B cell (primary cell): Measurements from ENCODE around the gene TMEM156. TPM values are rescaled to one million over a fixed set of nuclear protein-coding genes. Genes with fewer than 3 reads are reported as not detected.

Source experiments
- ATAC-seq: fragments of 200-7000 bp; cut with Tn5 transposase; one replicate; pipeline ENCODE4 v1.10.0; 2021; ENCODE audit warnings: low read depth, mild to moderate bottlenecking, moderate number of reproducible peaks, moderate library complexity
- CTCF ChIA-PET: fragments of 350-600 bp; sonication (Branson Sonifier 250); formaldehyde crosslinking; loops from one replicate; lab custom pipeline; 2021; ENCODE audit warnings: antibody characterized with exemption, inconsistent platforms; lab: Charles Lee
- POLR2A ChIA-PET: fragments of 350-600 bp; sonication (Branson Sonifier 250); formaldehyde crosslinking; loops from one replicate; lab custom pipeline; 2021; ENCODE audit warnings: antibody characterized with exemption; lab: Charles Lee
- DNase-seq: peaks from one replicate; pipeline ENCODE4 v3.0.0; 2013
- H2AFZ ChIP-seq: 2 replicates; pipeline ENCODE4 v1.6.1; 2012; ENCODE audit warnings: mild to moderate bottlenecking, low read depth, low read length; ENCODE audit not compliant: insufficient read depth, poor library complexity, severe bottlenecking
- H3K27ac ChIP-seq, 2 donors: 1 replicate in 1 of 2; 2 replicates in 1 of 2; pipeline ENCODE4 v1.5.1; 2012 to 2013; ENCODE audit warnings: low read length in 2 of 2, mild to moderate bottlenecking in 2 of 2, moderate library complexity in 1 of 2
- H3K27me3 ChIP-seq, 4 experiments: fragments of 200-600 bp in 1 of 4; sonication (generic) in 1 of 4; replicated peaks in 1 of 4; 1 replicate in 2 of 4; 2 replicates in 2 of 4; pipeline versions ENCODE4 v1.6.1 to v1.7.0; 2013 to 2016; ENCODE audit warnings: low read length in 3 of 4, mild to moderate bottlenecking in 2 of 4, mixed read lengths in 1 of 4, moderate library complexity in 1 of 4; ENCODE audit not compliant: insufficient read depth in 4 of 4, control insufficient read depth in 3 of 4; ENCODE audit errors: control extremely low read depth in 1 of 4
- H3K36me3 ChIP-seq, 2 experiments: replicated peaks in 1 of 2; 1 replicate in 1 of 2; 2 replicates in 1 of 2; pipeline versions ENCODE4 v1.6.1 to v1.7.1; 2013; ENCODE audit warnings: low read length in 1 of 2; ENCODE audit not compliant: insufficient read depth in 2 of 2, control insufficient read depth in 1 of 2; ENCODE audit errors: control extremely low read depth in 1 of 2, extremely low read depth in 1 of 2
- H3K4me1 ChIP-seq, 2 donors: fragments of 200-600 bp in 1 of 2; sonication (generic) in 1 of 2; 1 replicate in 1 of 2; 2 replicates in 1 of 2; pipeline versions ENCODE4 v1.5.1 to v1.6.1; 2013 to 2017; ENCODE audit warnings: low read length in 2 of 2; ENCODE audit not compliant: control insufficient read depth in 2 of 2, insufficient read depth in 2 of 2
- H3K4me2 ChIP-seq: replicated peaks from 2 replicates; pipeline ENCODE3; 2012; ENCODE audit warnings: mild to moderate bottlenecking, low read depth, low read length; ENCODE audit not compliant: poor library complexity, severe bottlenecking
- H3K4me3 ChIP-seq, 5 experiments: fragments of 200-600 bp in 1 of 5; sonication (generic) in 1 of 5; 1 replicate in 3 of 5; 2 replicates in 2 of 5; pipeline versions ENCODE4 v1.5.1 to v1.7.0; 2011 to 2016; ENCODE audit warnings: low read length in 4 of 5, mild to moderate bottlenecking in 4 of 5, low read depth in 2 of 5, control low read depth in 1 of 5, moderate library complexity in 1 of 5; ENCODE audit not compliant: insufficient read depth in 1 of 5; ENCODE audit errors: control extremely low read depth in 1 of 5, extremely low read depth in 1 of 5
- H3K79me2 ChIP-seq: fragments of 200-600 bp; sonication (generic); one replicate; pipeline ENCODE4 v1.6.0; 2016; ENCODE audit warnings: low read length; ENCODE audit not compliant: control insufficient read depth, insufficient read depth
- H3K9ac ChIP-seq: fragments of 200-600 bp; sonication (generic); 2 replicates; pipeline ENCODE4 v1.6.1; 2017; ENCODE audit warnings: mild to moderate bottlenecking, low read length, moderate library complexity
- H3K9me3 ChIP-seq, 3 donors: one replicate each; pipeline versions ENCODE4 v1.6.1 to v1.7.1; 2013; ENCODE audit warnings: low read length in 2 of 3; ENCODE audit not compliant: control insufficient read depth in 2 of 3, insufficient read depth in 1 of 3; ENCODE audit errors: control extremely low read depth in 1 of 3
- H4K20me1 ChIP-seq: 2 replicates; pipeline ENCODE4 v1.6.0; 2012; ENCODE audit warnings: mild to moderate bottlenecking, low read length; ENCODE audit not compliant: insufficient read depth, control insufficient read depth, poor library complexity, severe bottlenecking
- H3K27ac Mint-ChIP-seq: one replicate; pipeline ENCODE4 v1.8.0; 2021; ENCODE audit warnings: mixed read lengths
- H3K27me3 Mint-ChIP-seq: one replicate; pipeline ENCODE4 v1.8.0; 2021; ENCODE audit warnings: mixed read lengths
- H3K4me1 Mint-ChIP-seq: one replicate; pipeline ENCODE4 v1.8.0; 2021; ENCODE audit warnings: mixed read lengths
- H3K4me3 Mint-ChIP-seq: one replicate; pipeline ENCODE4 v1.8.0; 2021; ENCODE audit warnings: mixed read lengths
- H3K9me3 Mint-ChIP-seq: one replicate; pipeline ENCODE4 v1.8.0; 2022; ENCODE audit warnings: mixed read lengths; ENCODE audit not compliant: insufficient read depth
- EZH2 ChIP-seq: IDR thresholded peaks from 2 replicates; pipeline ENCODE4 v1.6.1; 2012; ENCODE audit warnings: borderline replicate concordance, low read depth, mild to moderate bottlenecking, moderate library complexity, low read length; ENCODE audit not compliant: insufficient read depth, poor library complexity, severe bottlenecking
- WGBS: methylation state at CpG from one replicate; pipeline ENCODE4 v1.1.5; 2013; ENCODE audit warnings: missing lambda C conversion rate; ENCODE audit not compliant: insufficient coverage; 5-methylcytosine and 5-hydroxymethylcytosine counted together
- intact Hi-C: fragments of 100-400 bp; cut with micrococcal nuclease; formaldehyde crosslinking; loops from one replicate; pipeline ENCODE4 v1.10.0; 2022
- polyA plus RNA-seq: library from polyadenylated mRNA; depleted of rRNA; stranded (reverse); fragments of >200 nt; gene quantifications from 2 replicates; pipeline ENCODE4 v1.2.3, GENCODE V29; 2012
- total RNA-seq, 2 donors: library from RNA; stranded (reverse); fragments of 120-200 nt in 1 of 2; gene quantifications; 1 replicate in 1 of 2; 2 replicates in 1 of 2; pipeline versions ENCODE4 v1.2.3 to v1.2.4, GENCODE V29; 2013 to 2022
- TF ChIP-seq, protein P1 (sequence below): fragments of 200-600 bp; IDR thresholded peaks from one replicate; pipeline ENCODE4 v1.8.0; 2022; ENCODE audit warnings: antibody characterized with exemption, mild to moderate bottlenecking

Gene TMEM156
- total and polyA plus RNA-seq, 2 donors (not counting 1 experiment from before 2014, with no cell fraction given) = 58.4 to 59.9 TPM

GRCh38 chr4:39023059-39023458 is 9.2 kb downstream of the TMEM156 start:
- CTCF ChIA-PET = interaction anchor here (1.5 kb wide), 1 partner anchor 112 kb away, joined by 3 read pairs; no protein-coding TSS in a partner anchor
- Mint-ChIP-seq H3K27me3 (no peaks in the 10 kb centered on the region), H3K27ac (peak overlapping the region; percentile 66), H3K9me3 (peaks cover 6% of the 10 kb centered on the region), H3K4me1 (peaks cover 60% of the 10 kb centered on the region), H3K4me3 (no peak overlapping the region)
- peaks cover 23 to 29% of the 10 kb centered on the region in 2 donors for H3K4me1 ChIP-seq
- H4K20me1 ChIP-seq = peaks cover 6% of the 10 kb centered on the region
- H2AFZ ChIP-seq = no peak overlapping the region
- intact Hi-C loops = no loop called here
- no peak overlapping the region for H3K4me3 ChIP-seq
- H3K79me2 ChIP-seq = peaks cover 98% of the 10 kb centered on the region
- TF ChIP-seq, protein P1, sequence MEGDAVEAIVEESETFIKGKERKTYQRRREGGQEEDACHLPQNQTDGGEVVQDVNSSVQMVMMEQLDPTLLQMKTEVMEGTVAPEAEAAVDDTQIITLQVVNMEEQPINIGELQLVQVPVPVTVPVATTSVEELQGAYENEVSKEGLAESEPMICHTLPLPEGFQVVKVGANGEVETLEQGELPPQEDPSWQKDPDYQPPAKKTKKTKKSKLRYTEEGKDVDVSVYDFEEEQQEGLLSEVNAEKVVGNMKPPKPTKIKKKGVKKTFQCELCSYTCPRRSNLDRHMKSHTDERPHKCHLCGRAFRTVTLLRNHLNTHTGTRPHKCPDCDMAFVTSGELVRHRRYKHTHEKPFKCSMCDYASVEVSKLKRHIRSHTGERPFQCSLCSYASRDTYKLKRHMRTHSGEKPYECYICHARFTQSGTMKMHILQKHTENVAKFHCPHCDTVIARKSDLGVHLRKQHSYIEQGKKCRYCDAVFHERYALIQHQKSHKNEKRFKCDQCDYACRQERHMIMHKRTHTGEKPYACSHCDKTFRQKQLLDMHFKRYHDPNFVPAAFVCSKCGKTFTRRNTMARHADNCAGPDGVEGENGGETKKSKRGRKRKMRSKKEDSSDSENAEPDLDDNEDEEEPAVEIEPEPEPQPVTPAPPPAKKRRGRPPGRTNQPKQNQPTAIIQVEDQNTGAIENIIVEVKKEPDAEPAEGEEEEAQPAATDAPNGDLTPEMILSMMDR = no peak
- no peak for TF ChIP-seq EZH2
- H3K27ac ChIP-seq = no peak overlapping the region
- peaks cover 3 to 37% of the 10 kb centered on the region in 2 experiments for H3K36me3 ChIP-seq
- peaks cover 1 to 14% (median 5%) of the 10 kb centered on the region in 3 donors for H3K9me3 ChIP-seq
- H3K4me2 ChIP-seq = peak overlapping the region; percentile 6
- no peak overlapping the region for H3K9ac ChIP-seq
- no CpG with 5 or more reads among the region's 1 CpG for WGBS
- POLR2A ChIA-PET = interaction anchor here (1.2 kb wide), 1 partner anchor 23 kb away, joined by 4 read pairs; no protein-coding TSS in a partner anchor
- ATAC-seq (no peak), DNase-seq (no peak)
- H3K27me3 ChIP-seq = no peaks in the 10 kb centered on the region

DNA sequence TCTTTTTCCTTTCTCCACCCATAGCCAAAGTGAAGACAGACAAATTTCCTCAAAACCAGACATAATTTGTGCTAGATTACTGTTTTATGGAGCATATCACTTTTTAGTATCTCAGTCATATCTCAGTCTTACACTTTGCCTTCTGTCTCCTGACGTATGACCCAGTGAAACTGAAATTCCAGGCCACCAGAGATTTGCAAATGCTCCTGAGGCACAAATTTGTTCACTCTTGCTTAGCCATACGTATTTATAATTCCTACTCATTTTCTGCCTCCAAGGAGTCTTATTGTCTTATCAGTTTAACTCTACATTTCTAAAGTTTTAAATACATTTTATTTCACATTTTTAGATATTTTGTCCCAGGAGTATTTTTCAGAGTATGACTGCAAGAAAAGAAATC is 10.0 kb downstream of the TMEM156 start:
- Mint-ChIP-seq H3K27ac (peak overlapping the region; percentile 39), H3K27me3 (no peaks in the 10 kb centered on the region), H3K4me1 (peaks cover 57% of the 10 kb centered on the region), H3K9me3 (peaks cover 6% of the 10 kb centered on the region), H3K4me3 (no peak overlapping the region)
- 67% methylated on average over 1 of the region's 2 CpGs for WGBS
- peaks cover 6% of the 10 kb centered on the region for H4K20me1 ChIP-seq
- TF ChIP-seq, protein P1 = no peak
- TF ChIP-seq EZH2 = no peak
- H3K9ac ChIP-seq = no peak overlapping the region
- DNase-seq = no peak
- ATAC-seq = no peak
- H3K27ac ChIP-seq = peak overlapping the region in 1 of 2 donors; percentile 31
- peaks cover 19 to 22% of the 10 kb centered on the region in 2 donors for H3K4me1 ChIP-seq
- ChIA-PET CTCF (interaction anchor here (1.1 kb wide), 1 partner anchor 23 kb away, joined by 4 read pairs; no protein-coding TSS in a partner anchor), POLR2A (no interaction called here)
- no peak overlapping the region for H3K4me3 ChIP-seq
- intact Hi-C loops = no loop called here
- H3K79me2 ChIP-seq = peaks cover 98% of the 10 kb centered on the region
- peaks cover 1 to 8% (median 8%) of the 10 kb centered on the region in 3 donors for H3K9me3 ChIP-seq
- no peaks in the 10 kb centered on the region for H3K27me3 ChIP-seq
- peaks cover 3 to 39% of the 10 kb centered on the region in 2 experiments for H3K36me3 ChIP-seq
- H3K4me2 ChIP-seq = no peak overlapping the region
- no peak overlapping the region for H2AFZ ChIP-seq
